Thoracic aorta (tissue), 2 donors: ENCODE data around the gene LEMD3. TPM values are rescaled to one million over a fixed set of nuclear protein-coding genes. Genes with fewer than 3 reads are reported as not detected.

ENCODE experiments used
- ATAC-seq: fragments of 150-250 bp; one replicate; pipeline ENCODE4 v1.8.0; 2017; ENCODE audit warnings: low read depth; ENCODE audit not compliant: insufficient number of reproducible peaks, low FRiP score
- DNase-seq: peaks from one replicate; pipeline ENCODE4 v3.0.0-alpha.2; 2020; ENCODE audit warnings: low spot score
- H3K27ac ChIP-seq, 2 donors: fragments of 200-600 bp; sonication (generic); 1 replicate in 1 of 2; 2 replicates in 1 of 2; pipeline ENCODE4 v1.5.1; 2016; ENCODE audit warnings: mild to moderate bottlenecking in 2 of 2, moderate library complexity in 2 of 2
- H3K27me3 ChIP-seq: fragments of 200-600 bp; sonication (generic); replicated peaks from 2 replicates; pipeline ENCODE4 v1.6.0; 2016; ENCODE audit warnings: mild to moderate bottlenecking; ENCODE audit not compliant: insufficient read depth
- H3K36me3 ChIP-seq: fragments of 200-600 bp; sonication (generic); one replicate; pipeline ENCODE4 v1.5.1; 2016
- H3K4me1 ChIP-seq, 2 donors: fragments of 200-600 bp; sonication (generic); 1 replicate in 1 of 2; 2 replicates in 1 of 2; pipeline versions ENCODE4 v1.5.1 to v1.6.0; 2016; ENCODE audit warnings: low read depth in 2 of 2, mild to moderate bottlenecking in 1 of 2; ENCODE audit not compliant: control insufficient read depth in 1 of 2
- H3K4me3 ChIP-seq: fragments of 200-600 bp; sonication (generic); 2 replicates; pipeline ENCODE4 v1.5.1; 2016; ENCODE audit warnings: mild to moderate bottlenecking
- H3K9me3 ChIP-seq: fragments of 200-600 bp; sonication (generic); 2 replicates; pipeline ENCODE4 v1.5.1; 2016
- CTCF ChIP-seq: fragments of 200-600 bp; sonication (generic); IDR thresholded peaks from one replicate; pipeline ENCODE4 v1.5.1; 2019; ENCODE audit warnings: antibody characterized with exemption
- total RNA-seq, 2 donors: library from RNA; depleted of rRNA; stranded (reverse); fragments of >200 nt; gene quantifications; one replicate each; pipeline versions ENCODE4 v1.1.0 to v1.2.3, GENCODE V29; 2016

The LEMD3 gene
- total RNA-seq, 2 donors from 2014 or later, result 21.8 to 61.4 TPM

DNA sequence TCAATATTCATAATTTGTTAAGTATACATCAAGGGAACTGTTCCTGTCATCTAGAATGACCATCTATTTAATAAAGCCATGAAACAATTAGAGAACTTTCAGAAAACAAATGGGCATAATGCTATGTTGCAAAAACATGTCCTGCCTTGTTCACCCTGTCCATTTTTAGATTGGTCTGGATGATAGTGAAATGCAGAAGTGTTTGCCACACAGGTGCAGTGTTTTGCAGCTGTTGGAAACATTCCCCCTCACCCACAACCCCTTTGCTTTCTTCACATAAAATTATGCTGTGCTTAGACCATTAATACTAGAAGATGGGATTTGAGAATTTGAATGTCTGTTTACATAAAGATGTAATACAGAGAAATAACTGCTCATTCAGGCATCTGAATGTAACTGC, 36.5 kb downstream of the LEMD3 start:
- DNase-seq, result no peak
- H3K27me3 ChIP-seq, result no peaks in the 10 kb centered on the region
- no peak for TF ChIP-seq CTCF
- no peaks in the 10 kb centered on the region for H3K36me3 ChIP-seq
- no peaks in the 10 kb centered on the region for H3K9me3 ChIP-seq
- peaks cover 17 to 19% of the 10 kb centered on the region in 2 donors for H3K4me1 ChIP-seq
- H3K27ac ChIP-seq, result no peak overlapping the region
- no peak for ATAC-seq
- no peak overlapping the region for H3K4me3 ChIP-seq

- no peaks in the 10 kb centered on the region for H3K27me3 ChIP-seq
- ATAC-seq (no peak), DNase-seq (no peak)
- H3K27ac ChIP-seq, result no peak overlapping the region
- H3K36me3 ChIP-seq, result no peaks in the 10 kb centered on the region
- peaks cover 17 to 19% of the 10 kb centered on the region in 2 donors for H3K4me1 ChIP-seq
- no peak for TF ChIP-seq CTCF
- H3K9me3 ChIP-seq, result no peaks in the 10 kb centered on the region
- no peak overlapping the region for H3K4me3 ChIP-seq
Measured at GRCh38 chr12:65208125-65208524, 38.7 kb downstream of the LEMD3 start.

DNA sequence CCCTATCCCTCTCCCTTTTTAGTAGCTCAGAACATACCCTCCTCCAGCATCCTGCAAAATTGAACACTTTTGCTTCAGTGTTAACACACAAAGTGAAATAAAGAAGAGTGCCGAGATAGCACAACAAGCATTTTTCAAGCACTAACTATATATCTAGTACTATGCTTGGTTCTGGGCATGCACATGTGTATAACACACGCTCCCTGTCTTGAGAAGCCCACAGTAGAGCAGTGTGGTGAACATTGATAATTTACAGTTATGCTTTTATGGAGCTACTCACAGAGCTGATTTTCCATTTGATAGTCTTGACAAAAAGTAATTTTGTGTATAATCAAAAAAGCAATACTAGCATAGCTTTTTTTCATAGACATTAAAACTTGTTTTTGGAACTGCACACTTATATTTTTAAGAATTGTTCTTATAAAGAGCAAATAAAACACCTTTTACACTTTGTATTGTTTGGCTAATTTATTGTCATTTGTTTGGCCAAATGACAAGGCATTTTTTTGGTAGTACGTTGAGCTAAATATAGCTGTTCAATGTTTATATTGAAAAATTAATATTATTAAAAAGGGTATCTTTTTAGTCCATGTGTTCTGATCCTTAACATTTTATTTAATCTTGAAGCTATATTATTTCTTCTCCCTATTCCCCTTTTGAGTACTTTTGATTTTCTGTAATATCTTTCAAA, 39.7 kb downstream of the LEMD3 start:
- Histone ChIP-seq H3K27ac (no peak overlapping the region), H3K36me3 (no peaks in the 10 kb centered on the region), H3K27me3 (no peaks in the 10 kb centered on the region), H3K4me1 (peaks cover 17 to 19% of the 10 kb centered on the region in 2 donors), H3K9me3 (no peaks in the 10 kb centered on the region), H3K4me3 (no peak overlapping the region)
- DNase-seq, result no peak
- no peak for ATAC-seq
- no peak for TF ChIP-seq CTCF

DNA sequence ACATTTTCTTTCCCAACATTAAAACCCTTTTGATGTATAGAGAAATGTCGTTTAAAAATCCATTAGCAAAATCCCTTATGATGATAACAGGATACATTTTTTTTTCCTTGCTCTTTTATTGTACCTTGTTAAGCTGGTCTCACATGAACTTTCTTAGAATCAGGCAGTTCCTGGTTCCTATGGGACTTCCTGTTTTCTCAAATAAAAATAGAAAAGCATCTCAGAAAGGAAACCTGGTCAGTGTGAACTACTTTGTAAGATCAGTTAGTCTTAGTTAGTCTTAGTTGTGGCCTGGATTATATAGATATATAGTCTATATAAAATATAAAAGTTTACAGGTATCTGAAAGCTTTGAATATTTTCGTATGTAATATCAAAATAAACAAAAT, 40.3 kb downstream of the LEMD3 start:
- no peak overlapping the region for H3K4me3 ChIP-seq
- ATAC-seq, result no peak
- peaks cover 17 to 19% of the 10 kb centered on the region in 2 donors for H3K4me1 ChIP-seq
- DNase-seq, result no peak
- no peak for TF ChIP-seq CTCF
- H3K27ac ChIP-seq, result no peak overlapping the region
- H3K9me3 ChIP-seq, result no peaks in the 10 kb centered on the region
- H3K36me3 ChIP-seq, result no peaks in the 10 kb centered on the region
- no peaks in the 10 kb centered on the region for H3K27me3 ChIP-seq

GRCh38 chr12:65217086-65217485, 47.7 kb downstream of the LEMD3 start:
- H3K4me1 ChIP-seq, result no peaks in the 10 kb centered on the region
- DNase-seq, result no peak

More at GRCh38 chr12:65217086-65217485, 47.7 kb downstream of the LEMD3 start:
- Histone ChIP-seq H3K27me3 (no peaks in the 10 kb centered on the region), H3K4me3 (no peak overlapping the region), H3K36me3 (peaks cover 4% of the 10 kb centered on the region), H3K27ac (no peak overlapping the region), H3K9me3 (peaks cover 12% of the 10 kb centered on the region)
- no peak for TF ChIP-seq CTCF
- ATAC-seq, result no peak
